GM12801 (cell line): Measurements from ENCODE around the gene TENT5C.

Experiments used
- CTCF ChIP-seq: IDR thresholded peaks from one replicate; pipeline ENCODE4 v1.5.1; 2011; ENCODE audit warnings: control low read depth; ENCODE audit not compliant: insufficient read length; ENCODE audit errors: extremely low read depth

Gene TENT5C

GRCh38 chr1:117567976-117568375 lies 37.9 kb upstream of the TENT5C start:
- no peak for TF ChIP-seq CTCF

- TF ChIP-seq CTCF = no peak
These were observed 36.8 kb upstream of the TENT5C start for GRCh38 chr1:117568999-117569398.

GRCh38 chr1:117569856-117570255 lies 36.0 kb upstream of the TENT5C start:
- TF ChIP-seq CTCF = no peak

- TF ChIP-seq CTCF = no peak
These were observed 34.8 kb upstream of the TENT5C start for GRCh38 chr1:117570988-117571409.

GRCh38 chr1:117571496-117571895 lies 34.4 kb upstream of the TENT5C start:
- TF ChIP-seq CTCF = no peak

- TF ChIP-seq CTCF = no peak
These were observed 33.3 kb upstream of the TENT5C start for GRCh38 chr1:117572546-117572945.

GRCh38 chr1:117573386-117574023 lies 32.3 kb upstream of the TENT5C start:
- TF ChIP-seq CTCF = no peak
